Neural cell (in vitro differentiated cells): ENCODE measurements around the gene PLA2G4B.

Experiments
- CTCF ChIP-seq: fragments of 450-650 bp; IDR thresholded peaks from 2 replicates; pipeline ENCODE4 v1.5.1; 2014; ENCODE audit warnings: antibody characterized with exemption, mild to moderate bottlenecking, moderate library complexity; ENCODE audit not compliant: poor library complexity, severe bottlenecking
- EP300 ChIP-seq: fragments of 450-650 bp; conservative IDR thresholded peaks from 2 replicates; pipeline ENCODE4 v1.6.1; 2014; ENCODE audit warnings: antibody characterized with exemption, mild to moderate bottlenecking, moderate library complexity; ENCODE audit not compliant: poor library complexity, severe bottlenecking
- EZH2 ChIP-seq: fragments of 200-600, 300-800 bp; shearing (Covaris generic), sonication (generic); IDR thresholded peaks from 2 replicates; pipeline ENCODE4 v1.6.1; 2014; ENCODE audit warnings: antibody characterized with exemption, low read length, borderline replicate concordance, mild to moderate bottlenecking; ENCODE audit not compliant: insufficient read depth, poor library complexity, severe bottlenecking
- MXI1 ChIP-seq: fragments of 450-650 bp; conservative IDR thresholded peaks from 2 replicates; pipeline ENCODE4 v1.6.1; 2014; ENCODE audit warnings: antibody characterized with exemption, mild to moderate bottlenecking; ENCODE audit not compliant: poor library complexity, severe bottlenecking
- POLR2AphosphoS5 ChIP-seq: IDR thresholded peaks from 2 replicates; pipeline ENCODE4 v1.6.1; 2012
- REST ChIP-seq: IDR thresholded peaks from 2 replicates; pipeline ENCODE4 v1.6.1; 2012; ENCODE audit warnings: borderline replicate concordance
- SMC3 ChIP-seq: fragments of 450-650 bp; conservative IDR thresholded peaks from 2 replicates; pipeline ENCODE4 v1.6.1; 2014; ENCODE audit warnings: antibody characterized with exemption, mild to moderate bottlenecking, moderate library complexity; ENCODE audit not compliant: poor library complexity
- TAF1 ChIP-seq: IDR thresholded peaks from 2 replicates; pipeline ENCODE4 v1.6.1; 2012; ENCODE audit warnings: low read depth

GRCh38 chr15:41827880-41828806 is 10.5 kb upstream of the PLA2G4B start, which contains the start of gene JMJD7:
- peak; percentile 83 for TF ChIP-seq POLR2AphosphoS5
- no peak for TF ChIP-seq CTCF
- TF ChIP-seq MXI1 = peak; percentile 90
- peak; percentile 42 for TF ChIP-seq SMC3
- no peak for TF ChIP-seq EZH2
- peak; percentile 70 for TF ChIP-seq TAF1
- TF ChIP-seq EP300 = peak; percentile 36
- peak; percentile 73 for TF ChIP-seq REST
